ENCODE data around the gene CECR2.
A peak's percentile ranks its signal among the peaks of the same experiment; 100 is the strongest.

CECR2 gene

GRCh38 chr22:17371448-17371847, 2.2 kb downstream of the CECR2 start:
- no peak overlapping the region for H2BK5ac ChIP-seq (ENCODE audit: low read length)
- no peaks in the 10 kb centered on the region for H3K27me3 ChIP-seq (ENCODE audit: control insufficient read depth in 3 of 3, insufficient read depth in 3 of 3, low read depth in 1 of 3, low read length in 3 of 3)
- H3K14ac ChIP-seq (ENCODE audit: low read length): no peak overlapping the region
- no peak overlapping the region for H2BK15ac ChIP-seq (ENCODE audit: low read length)
- H3K79me1 ChIP-seq (ENCODE audit: low read depth, low read length): peaks cover 3% of the 10 kb centered on the region
- H2BK12ac ChIP-seq (ENCODE audit: low read length): no peak overlapping the region
- no peak overlapping the region for H3K9ac ChIP-seq (ENCODE audit: low read depth, low read length, poor library complexity)
- H3K27ac ChIP-seq (replicated peaks; ENCODE audit: low read length): no peak overlapping the region
- H3K4me2 ChIP-seq (ENCODE audit: insufficient read depth, low read length, poor library complexity, severe bottlenecking): peak overlapping the region; percentile 55
- no peak for DNase-seq (ENCODE audit: low spot score)
- no peak overlapping the region for H4K91ac ChIP-seq (ENCODE audit: low read depth, low read length, poor library complexity)
- no peak overlapping the region for H3K18ac ChIP-seq (ENCODE audit: low read length)
- H2AFZ ChIP-seq (ENCODE audit: low read length): no peak overlapping the region
- H3K4ac ChIP-seq (ENCODE audit: low read length): no peak overlapping the region
- H4K8ac ChIP-seq (ENCODE audit: low read depth, low read length): no peak overlapping the region
- H2AK5ac ChIP-seq (ENCODE audit: low read depth, low read length): no peak overlapping the region
- WGBS, 2 donors (ENCODE audit: extremely low coverage in 2 of 2, insufficient read length in 2 of 2, insufficient replicate concordance in 1 of 2): no CpG with 5 or more reads among the region's 5 CpGs
- peak overlapping the region; percentile 12 to 62 for H3K4me3 ChIP-seq (ENCODE audit: low read length in 2 of 2)
- peaks cover 0 to 13% of the 10 kb centered on the region in 2 donors for H3K36me3 ChIP-seq (replicated peaks in 1 of 2; ENCODE audit: control insufficient read depth in 2 of 2, insufficient read depth in 2 of 2, low read length in 2 of 2)
- H2BK120ac ChIP-seq (ENCODE audit: low read depth, low read length): no peak overlapping the region
- no peak overlapping the region for H3K23ac ChIP-seq (ENCODE audit: low read depth, low read length, poor library complexity)
- H3K4me1 ChIP-seq (ENCODE audit: control insufficient read depth in 2 of 2, insufficient read depth in 1 of 2, low read depth in 1 of 2, low read length in 2 of 2): peaks cover 9 to 22% of the 10 kb centered on the region in 2 donors
- H3K9me3 ChIP-seq (replicated peaks in 1 of 2; ENCODE audit: control insufficient read depth in 2 of 2, insufficient read depth in 1 of 2, low read depth in 1 of 2, low read length in 2 of 2): no peaks in the 10 kb centered on the region

- Histone ChIP-seq H3K36me3 (replicated peaks in 1 of 2; ENCODE audit: control insufficient read depth in 2 of 2, insufficient read depth in 2 of 2, low read length in 2 of 2) (peaks cover 0 to 13% of the 10 kb centered on the region in 2 donors), H3K14ac (ENCODE audit: low read length) (no peak overlapping the region), H2BK12ac (ENCODE audit: low read length) (no peak overlapping the region), H4K8ac (ENCODE audit: low read depth, low read length) (no peak overlapping the region), H3K23ac (ENCODE audit: low read depth, low read length, poor library complexity) (no peak overlapping the region), H3K9me3 (replicated peaks in 1 of 2; ENCODE audit: control insufficient read depth in 2 of 2, insufficient read depth in 1 of 2, low read depth in 1 of 2, low read length in 2 of 2) (no peaks in the 10 kb centered on the region), H2BK15ac (ENCODE audit: low read length) (no peak overlapping the region), H3K18ac (ENCODE audit: low read length) (no peak overlapping the region), H3K27me3 (ENCODE audit: control insufficient read depth in 3 of 3, insufficient read depth in 3 of 3, low read depth in 1 of 3, low read length in 3 of 3) (no peaks in the 10 kb centered on the region), H3K4me3 (ENCODE audit: low read length in 2 of 2) (no peak overlapping the region), H3K4ac (ENCODE audit: low read length) (no peak overlapping the region), H3K79me1 (ENCODE audit: low read depth, low read length) (peaks cover 3% of the 10 kb centered on the region), H3K9ac (ENCODE audit: low read depth, low read length, poor library complexity) (no peak overlapping the region), H2BK5ac (ENCODE audit: low read length) (no peak overlapping the region), H3K4me1 (ENCODE audit: control insufficient read depth in 2 of 2, insufficient read depth in 1 of 2, low read depth in 1 of 2, low read length in 2 of 2) (peaks cover 6 to 13% of the 10 kb centered on the region in 2 donors), H3K4me2 (ENCODE audit: insufficient read depth, low read length, poor library complexity, severe bottlenecking) (no peak overlapping the region), H4K91ac (ENCODE audit: low read depth, low read length, poor library complexity) (no peak overlapping the region), H2AFZ (ENCODE audit: low read length) (no peak overlapping the region), H2BK120ac (ENCODE audit: low read depth, low read length) (no peak overlapping the region), H3K27ac (replicated peaks; ENCODE audit: low read length) (no peak overlapping the region), H2AK5ac (ENCODE audit: low read depth, low read length) (no peak overlapping the region)
- no CpG with 5 or more reads among the region's 4 CpGs for WGBS, 2 donors (ENCODE audit: extremely low coverage in 2 of 2, insufficient read length in 2 of 2, insufficient replicate concordance in 1 of 2)
- DNase-seq (ENCODE audit: low spot score): no peak
These were observed 4.6 kb downstream of the CECR2 start for GRCh38 chr22:17373855-17374254.

DNA sequence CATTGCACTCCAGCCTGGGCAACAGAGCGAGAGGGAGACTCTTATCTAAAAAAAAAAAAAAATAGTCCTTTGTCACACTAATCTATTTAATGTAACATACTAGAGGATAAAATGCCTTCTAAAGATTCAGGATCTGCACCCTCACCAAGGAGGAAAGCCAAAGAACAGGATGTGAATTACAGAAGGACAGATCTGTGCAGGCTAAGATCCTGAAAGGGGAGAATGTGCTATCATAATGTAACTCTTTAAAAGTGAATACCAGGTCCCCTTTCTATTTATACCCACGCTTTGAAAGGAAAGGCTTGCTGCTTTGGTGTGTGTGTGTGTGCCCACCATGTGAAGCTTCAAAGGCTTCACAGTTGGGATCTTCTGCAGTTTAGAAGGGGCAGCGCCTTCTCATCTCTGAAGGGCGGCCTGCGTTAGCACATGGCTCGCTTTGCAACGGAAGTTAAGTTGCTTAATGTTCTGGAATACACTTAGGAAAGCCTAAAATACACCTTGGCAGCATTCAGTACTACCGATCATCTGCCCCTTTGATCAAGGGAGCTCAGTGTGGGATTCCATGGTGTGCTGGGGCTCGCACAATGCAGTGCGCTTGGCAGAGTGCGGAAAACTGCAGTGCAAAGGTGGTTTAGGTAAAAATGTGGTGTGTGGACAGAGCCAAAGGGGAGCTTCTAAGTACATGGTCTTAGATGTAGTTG, 6.8 kb downstream of the CECR2 start:
- Histone ChIP-seq H3K4me1 (ENCODE audit: control insufficient read depth in 2 of 2, insufficient read depth in 1 of 2, low read depth in 1 of 2, low read length in 2 of 2) (peaks cover 27 to 28% of the 10 kb centered on the region in 2 donors), H3K27me3 (ENCODE audit: control insufficient read depth in 3 of 3, insufficient read depth in 3 of 3, low read depth in 1 of 3, low read length in 3 of 3) (no peaks in the 10 kb centered on the region), H3K4ac (ENCODE audit: low read length) (no peak overlapping the region), H3K4me3 (ENCODE audit: low read length in 2 of 2) (no peak overlapping the region), H3K18ac (ENCODE audit: low read length) (no peak overlapping the region), H4K8ac (ENCODE audit: low read depth, low read length) (no peak overlapping the region), H2AK5ac (ENCODE audit: low read depth, low read length) (peak overlapping the region; percentile 24), H2AFZ (ENCODE audit: low read length) (no peak overlapping the region), H2BK120ac (ENCODE audit: low read depth, low read length) (no peak overlapping the region), H3K9me3 (replicated peaks in 1 of 2; ENCODE audit: control insufficient read depth in 2 of 2, insufficient read depth in 1 of 2, low read depth in 1 of 2, low read length in 2 of 2) (no peaks in the 10 kb centered on the region), H3K27ac (replicated peaks; ENCODE audit: low read length) (no peak overlapping the region), H3K14ac (ENCODE audit: low read length) (no peak overlapping the region), H3K79me1 (ENCODE audit: low read depth, low read length) (no peaks in the 10 kb centered on the region), H2BK15ac (ENCODE audit: low read length) (no peak overlapping the region), H3K36me3 (replicated peaks in 1 of 2; ENCODE audit: control insufficient read depth in 2 of 2, insufficient read depth in 2 of 2, low read length in 2 of 2) (peaks cover 0 to 13% of the 10 kb centered on the region in 2 donors), H3K9ac (ENCODE audit: low read depth, low read length, poor library complexity) (no peak overlapping the region), H3K4me2 (ENCODE audit: insufficient read depth, low read length, poor library complexity, severe bottlenecking) (no peak overlapping the region), H4K91ac (ENCODE audit: low read depth, low read length, poor library complexity) (no peak overlapping the region), H2BK12ac (ENCODE audit: low read length) (no peak overlapping the region), H2BK5ac (ENCODE audit: low read length) (no peak overlapping the region), H3K23ac (ENCODE audit: low read depth, low read length, poor library complexity) (no peak overlapping the region)
- WGBS, 2 donors (ENCODE audit: extremely low coverage in 2 of 2, insufficient read length in 2 of 2, insufficient replicate concordance in 1 of 2): no CpG with 5 or more reads among the region's 11 CpGs
- no peak for DNase-seq (ENCODE audit: low spot score)

DNA sequence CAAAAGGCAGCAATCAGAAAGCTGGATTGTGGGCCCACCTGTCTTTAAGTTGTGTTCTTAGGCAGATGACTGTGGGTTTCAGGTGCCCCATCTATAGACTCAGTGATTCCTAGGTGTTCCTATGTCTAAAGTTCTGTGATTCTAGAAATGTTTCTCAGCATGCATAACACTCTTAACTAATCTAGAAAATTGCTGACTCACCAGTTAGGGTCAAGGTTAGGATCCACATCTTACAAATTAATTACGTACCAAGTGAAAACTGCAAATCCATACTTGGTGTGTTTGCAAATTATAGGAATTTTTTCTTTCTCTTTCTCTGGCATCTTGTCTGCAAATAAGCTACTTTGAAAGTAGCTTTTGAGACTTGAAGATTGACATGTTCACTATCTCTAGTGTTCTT, 7.7 kb downstream of the CECR2 start:
- Histone ChIP-seq H3K79me1 (ENCODE audit: low read depth, low read length) (no peaks in the 10 kb centered on the region), H4K8ac (ENCODE audit: low read depth, low read length) (no peak overlapping the region), H2AK5ac (ENCODE audit: low read depth, low read length) (no peak overlapping the region), H3K27me3 (ENCODE audit: control insufficient read depth in 3 of 3, insufficient read depth in 3 of 3, low read depth in 1 of 3, low read length in 3 of 3) (no peaks in the 10 kb centered on the region), H2BK15ac (ENCODE audit: low read length) (no peak overlapping the region), H2BK120ac (ENCODE audit: low read depth, low read length) (no peak overlapping the region), H3K4me1 (ENCODE audit: control insufficient read depth in 2 of 2, insufficient read depth in 1 of 2, low read depth in 1 of 2, low read length in 2 of 2) (peaks cover 29 to 32% of the 10 kb centered on the region in 2 donors), H2AFZ (ENCODE audit: low read length) (no peak overlapping the region), H3K36me3 (replicated peaks in 1 of 2; ENCODE audit: control insufficient read depth in 2 of 2, insufficient read depth in 2 of 2, low read length in 2 of 2) (peaks cover 0 to 13% of the 10 kb centered on the region in 2 donors), H2BK12ac (ENCODE audit: low read length) (no peak overlapping the region), H3K9me3 (replicated peaks in 1 of 2; ENCODE audit: control insufficient read depth in 2 of 2, insufficient read depth in 1 of 2, low read depth in 1 of 2, low read length in 2 of 2) (no peaks in the 10 kb centered on the region), H3K4me3 (ENCODE audit: low read length in 2 of 2) (no peak overlapping the region), H4K91ac (ENCODE audit: low read depth, low read length, poor library complexity) (no peak overlapping the region), H2BK5ac (ENCODE audit: low read length) (no peak overlapping the region), H3K4me2 (ENCODE audit: insufficient read depth, low read length, poor library complexity, severe bottlenecking) (no peak overlapping the region), H3K23ac (ENCODE audit: low read depth, low read length, poor library complexity) (no peak overlapping the region), H3K4ac (ENCODE audit: low read length) (no peak overlapping the region), H3K9ac (ENCODE audit: low read depth, low read length, poor library complexity) (no peak overlapping the region), H3K14ac (ENCODE audit: low read length) (no peak overlapping the region), H3K18ac (ENCODE audit: low read length) (no peak overlapping the region), H3K27ac (replicated peaks; ENCODE audit: low read length) (no peak overlapping the region)
- DNase-seq (ENCODE audit: low spot score): no peak
- no CpG with 5 or more reads among the region's 1 CpG for WGBS, 2 donors (ENCODE audit: extremely low coverage in 2 of 2, insufficient read length in 2 of 2, insufficient replicate concordance in 1 of 2)
